MCF 10A (cell line): ENCODE data around the gene TMEM232. TPM values are rescaled to one million over a fixed set of nuclear protein-coding genes. Genes with fewer than 3 reads are reported as not detected.

Experiments
- Bru-seq: library from RNA; stranded (reverse); fragments of 400-500 nt; gene quantifications from one replicate; lab custom pipeline; 2021; lab: Mats Ljungman, UMichigan
- BruChase-seq, 2 experiments: library from RNA; stranded (reverse); fragments of 400-500 nt; gene quantifications; one replicate each; lab custom pipeline; 2021; lab: Mats Ljungman, UMichigan
- BruUV-seq: library from RNA; stranded (reverse); fragments of 400-500 nt; replicated peaks from 2 replicates; lab custom pipeline; 2021; lab: Mats Ljungman, UMichigan
- CTCF ChIA-PET: fragments of 300-600 bp; sonication (Branson Sonifier 250); formaldehyde crosslinking; extraction: SDS; loops from one replicate; lab custom pipeline; 2021; ENCODE audit warnings: antibody characterized with exemption, inconsistent platforms; lab: Yijun Ruan, JAX
- POLR2A ChIA-PET: fragments of 300-600, 350-650 bp; sonication (Branson Sonifier 250); formaldehyde crosslinking; extraction: SDS; loops from one replicate; lab custom pipeline; 2020; ENCODE audit warnings: antibody characterized with exemption, inconsistent platforms; lab: Yijun Ruan, JAX
- DNase-seq: peaks from one replicate; pipeline ENCODE4 v3.0.0-alpha.2; 2018; ENCODE audit not compliant: unreplicated experiment
- H3K27ac Mint-ChIP-seq: one replicate; pipeline ENCODE4 v1.8.0; 2022; ENCODE audit warnings: mild to moderate bottlenecking, low read depth, mixed read lengths; ENCODE audit not compliant: unreplicated experiment
- H3K27me3 Mint-ChIP-seq: one replicate; pipeline ENCODE4 v1.8.0; 2022; ENCODE audit warnings: mixed read lengths; ENCODE audit not compliant: insufficient read depth, unreplicated experiment
- H3K36me3 Mint-ChIP-seq: one replicate; pipeline ENCODE4 v1.8.0; 2022; ENCODE audit warnings: mild to moderate bottlenecking, moderate library complexity, mixed read lengths; ENCODE audit not compliant: insufficient read depth, unreplicated experiment
- H3K4me1 Mint-ChIP-seq: one replicate; pipeline ENCODE4 v1.8.0; 2022; ENCODE audit warnings: mixed read lengths; ENCODE audit not compliant: insufficient read depth, unreplicated experiment
- H3K4me3 Mint-ChIP-seq: one replicate; pipeline ENCODE4 v1.8.0; 2022; ENCODE audit warnings: mild to moderate bottlenecking, moderate library complexity, mixed read lengths; ENCODE audit not compliant: unreplicated experiment
- H3K9me3 Mint-ChIP-seq: one replicate; pipeline ENCODE4 v1.8.0; 2022; ENCODE audit warnings: mixed read lengths; ENCODE audit not compliant: unreplicated experiment
- CTCF ChIP-seq: fragments of 200-600 bp; IDR thresholded peaks from one replicate; pipeline ENCODE4 v1.8.0; 2022; ENCODE audit warnings: antibody characterized with exemption, mild to moderate bottlenecking; ENCODE audit not compliant: unreplicated experiment
- intact Hi-C: fragments of 100-400 bp; cut with micrococcal nuclease; formaldehyde crosslinking; loops from 2 replicates; pipeline ENCODE4 v1.14.1; 2022
- long read RNA-seq: library from polyadenylated mRNA; stranded (forward); transcript quantifications from one replicate; pipeline ENCODE4 v2.0.0, GENCODE V29; 2022
- total RNA-seq: library from RNA; stranded (reverse); gene quantifications from 2 replicates; pipeline ENCODE4 v1.2.3, GENCODE V29; 2022

TMEM232 gene
- 2.8 and 3.1 TPM in 2 replicates for total RNA-seq
- percentile 42 among the genes with signal in this experiment for Bru-seq, nascent RNA
- percentile 50 among the genes with signal in this experiment for BruChase-seq, experiment 1, labeled RNA remaining after a 6-hour chase
- percentile 52 among the genes with signal in this experiment for BruChase-seq, experiment 2, labeled RNA remaining after a 2-hour chase
- long read RNA-seq, partial matches to known transcripts: 2 of 5 reads
- long read RNA-seq, other reads (novel, unspliced or antisense): 3 of 5 reads

DNA sequence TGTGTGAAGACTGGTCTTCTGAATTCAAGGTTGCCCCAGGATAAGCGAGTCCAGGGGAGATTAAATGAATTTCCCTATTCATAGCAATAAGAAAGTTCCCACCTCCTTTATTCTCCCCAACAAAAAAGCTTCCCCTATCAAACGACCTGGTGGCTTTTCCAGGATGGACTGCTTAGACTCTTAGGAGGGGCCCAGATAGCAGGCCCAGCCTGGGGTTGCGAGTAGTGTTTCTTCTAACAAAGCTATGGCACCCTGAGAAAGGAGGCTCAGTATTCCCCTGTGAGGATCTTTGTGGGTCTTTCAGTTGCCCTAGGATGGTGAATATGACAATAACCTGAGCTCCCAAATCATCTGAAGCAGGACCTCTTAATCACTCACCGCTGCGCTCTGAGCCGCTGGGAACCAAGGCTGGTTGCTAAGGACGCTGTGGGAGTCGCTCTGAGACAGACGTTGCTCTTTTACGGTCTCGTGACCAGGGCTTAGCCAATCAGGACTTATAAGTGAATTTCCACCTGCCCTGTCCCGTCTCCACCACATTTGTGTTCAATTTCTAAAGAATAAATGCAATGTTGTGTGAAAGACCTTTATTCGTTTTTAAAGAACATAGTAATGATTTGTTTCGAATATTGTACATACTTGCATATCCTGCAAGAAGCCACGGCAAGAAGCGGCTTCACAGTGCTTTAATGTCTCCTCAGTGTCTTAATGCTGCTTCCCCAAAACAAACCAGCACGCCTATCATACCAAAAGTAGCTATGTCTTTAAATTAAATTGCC is at the start of gene TMEM232:
TSS of gene TMEM232 (minus strand) at position 423 of the 776 bp plus-strand sequence. CDS start 59,319 bp downstream, outside the sequence.
- peaks cover 5% of the 10 kb centered on the region for H3K4me1 Mint-ChIP-seq
- ChIA-PET POLR2A (interaction anchor here (3.2 kb wide), 1 partner anchor 12 kb away, joined by 15 read pairs; the partner anchor contains the start of gene SLC25A46), CTCF (interaction anchor here (0.6 kb wide), 2 partner anchors 244 to 399 kb away, joined by 3 read pairs; no protein-coding TSS in a partner anchor)
- no peak within 1 kb of the TSS for H3K27ac Mint-ChIP-seq
- no peaks in the 10 kb centered on the region for H3K36me3 Mint-ChIP-seq
- H3K9me3 Mint-ChIP-seq: no peaks in the 10 kb centered on the region
- DNase-seq: no peak
- no peak for TF ChIP-seq CTCF
- no peaks in the 10 kb centered on the region for H3K27me3 Mint-ChIP-seq
- peak within 1 kb of the TSS; percentile 70 for H3K4me3 Mint-ChIP-seq
- no TSS peak for BruUV-seq
- intact Hi-C loops: no loop called here

- TF ChIP-seq CTCF: no peak
- Mint-ChIP-seq H3K27ac (no peak overlapping the region), H3K27me3 (no peaks in the 10 kb centered on the region), H3K9me3 (peaks cover 7% of the 10 kb centered on the region), H3K4me1 (peaks cover 19% of the 10 kb centered on the region), H3K4me3 (no peak overlapping the region), H3K36me3 (no peaks in the 10 kb centered on the region)
- no peak for DNase-seq
- intact Hi-C loops: no loop called here
- CTCF ChIA-PET: no interaction called here
- POLR2A ChIA-PET: no interaction called here
- no TSS peak for BruUV-seq
These were observed 43.8 kb upstream of the TMEM232 start for GRCh38 chr5:110770286-110770685.

GRCh38 chr5:110769000-110769681 is 42.7 kb upstream of the TMEM232 start:
- TF ChIP-seq CTCF: no peak
- intact Hi-C loops: no loop called here
- H3K4me3 Mint-ChIP-seq: no peak overlapping the region
- no peaks in the 10 kb centered on the region for H3K36me3 Mint-ChIP-seq
- no peaks in the 10 kb centered on the region for H3K27me3 Mint-ChIP-seq
- H3K27ac Mint-ChIP-seq: no peak overlapping the region
- ChIA-PET CTCF (interaction anchor here (3.2 kb wide), 1 partner anchor 12 kb away, joined by 16 read pairs; no protein-coding TSS in a partner anchor), POLR2A (interaction anchor here (1.3 to 2.8 kb wide), 3 partner anchors 13 to 323 kb away, joined by 4 to 9 read pairs (median 8); partner anchors contain the start of genes SLC25A46 and WDR36)
- DNase-seq: peak; percentile 27
- peaks cover 19% of the 10 kb centered on the region for H3K4me1 Mint-ChIP-seq
- H3K9me3 Mint-ChIP-seq: peaks cover 1% of the 10 kb centered on the region
- no TSS peak for BruUV-seq
